ENCODE results near the gene ZBP1.
A peak's percentile ranks its signal among the peaks of the same experiment; 100 is the strongest.

ZBP1 gene

DNA sequence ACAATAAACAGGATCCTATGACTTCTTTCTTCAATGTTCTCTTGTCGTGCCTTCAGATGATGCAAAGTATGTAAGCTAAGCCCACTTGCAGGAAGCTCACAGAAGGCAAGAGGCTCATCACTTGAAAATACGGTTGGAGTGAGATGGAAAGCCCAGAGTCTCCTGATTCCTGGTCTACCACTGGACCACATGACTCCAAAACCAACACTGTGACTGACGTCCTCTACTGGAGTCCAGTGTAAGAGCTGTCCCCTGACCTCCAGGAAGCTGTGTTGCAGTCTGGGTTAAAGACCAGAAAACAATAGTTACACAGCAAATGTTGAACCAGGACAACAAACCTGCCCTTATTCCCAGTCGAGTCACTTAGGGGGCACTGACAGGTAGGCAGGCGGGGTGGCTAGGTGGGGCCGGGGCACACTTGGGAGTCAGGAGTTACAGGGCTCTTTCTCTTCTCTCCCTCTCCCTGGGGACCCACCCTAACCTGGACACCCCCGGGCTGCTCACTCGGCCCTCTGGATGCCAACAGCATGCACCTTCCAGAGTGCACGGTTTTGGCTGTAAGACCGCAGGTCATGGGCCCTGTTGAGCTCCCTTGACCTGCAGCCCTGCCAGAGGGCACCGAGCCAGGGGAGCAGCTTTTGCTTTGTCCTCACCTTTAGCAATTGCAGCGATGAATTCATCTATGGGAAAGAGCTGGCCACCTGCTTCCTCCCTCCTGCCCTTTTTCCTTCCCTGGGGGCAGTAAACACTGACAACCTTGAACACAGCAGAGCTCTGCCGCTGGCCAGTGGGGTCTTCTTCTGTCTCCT is 51.9 kb downstream of the ZBP1 start:
- no peak for DNase-seq

GRCh38 chr20:57567471-57568079 is 52.7 kb downstream of the ZBP1 start:
- no peak for DNase-seq

DNA sequence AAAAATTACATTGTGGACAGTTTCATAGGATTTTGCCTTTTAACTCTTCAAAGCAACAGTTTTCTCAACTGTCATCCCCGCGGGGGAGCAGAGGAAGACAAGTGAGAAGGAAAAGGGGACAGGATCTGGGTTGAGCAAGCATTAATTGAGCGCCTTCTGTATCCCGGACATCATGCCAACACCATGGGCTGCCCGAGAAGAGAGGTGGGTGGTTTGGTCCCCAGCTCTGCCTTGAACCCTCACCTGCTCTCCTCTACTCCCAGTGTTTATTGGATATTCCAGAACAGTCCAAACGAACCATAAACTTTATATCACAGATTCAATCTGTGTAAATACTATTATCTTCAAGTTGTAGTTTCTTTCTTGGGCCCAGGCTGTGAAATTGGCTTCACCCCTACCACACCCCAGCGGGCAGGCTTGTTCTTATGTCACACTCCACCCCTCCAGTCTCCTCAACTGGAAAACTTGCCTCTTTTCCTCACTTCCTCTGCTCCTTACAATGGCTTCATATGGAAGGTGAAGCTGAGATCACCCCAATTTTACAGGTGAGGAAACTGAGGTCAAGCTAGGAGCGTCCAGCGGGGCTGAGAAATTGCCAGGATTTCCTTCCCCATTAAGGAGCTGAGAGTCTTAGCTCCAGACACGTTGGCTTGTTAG is 53.3 kb downstream of the ZBP1 start:
- DNase-seq: no peak

DNA sequence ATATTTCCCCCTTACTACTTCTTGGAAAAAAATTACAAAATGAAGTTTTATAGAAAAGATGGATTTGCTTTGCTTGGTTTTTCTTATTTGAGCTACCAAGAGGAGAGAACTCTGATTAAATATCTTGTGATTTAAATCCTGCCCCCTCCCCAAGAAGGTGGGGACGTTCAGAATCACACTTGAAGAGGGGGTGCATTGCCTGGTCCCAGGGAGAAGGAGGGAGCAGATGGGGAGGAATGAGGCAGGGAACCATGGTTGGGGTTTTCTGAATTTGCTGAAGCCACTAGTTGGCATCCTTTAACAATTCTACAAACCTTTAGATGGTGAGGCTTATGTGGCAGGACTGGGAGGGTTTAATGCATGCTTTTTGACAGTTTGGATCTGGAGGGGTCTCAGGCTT is 53.8 kb downstream of the ZBP1 start:
- DNase-seq: no peak

DNA sequence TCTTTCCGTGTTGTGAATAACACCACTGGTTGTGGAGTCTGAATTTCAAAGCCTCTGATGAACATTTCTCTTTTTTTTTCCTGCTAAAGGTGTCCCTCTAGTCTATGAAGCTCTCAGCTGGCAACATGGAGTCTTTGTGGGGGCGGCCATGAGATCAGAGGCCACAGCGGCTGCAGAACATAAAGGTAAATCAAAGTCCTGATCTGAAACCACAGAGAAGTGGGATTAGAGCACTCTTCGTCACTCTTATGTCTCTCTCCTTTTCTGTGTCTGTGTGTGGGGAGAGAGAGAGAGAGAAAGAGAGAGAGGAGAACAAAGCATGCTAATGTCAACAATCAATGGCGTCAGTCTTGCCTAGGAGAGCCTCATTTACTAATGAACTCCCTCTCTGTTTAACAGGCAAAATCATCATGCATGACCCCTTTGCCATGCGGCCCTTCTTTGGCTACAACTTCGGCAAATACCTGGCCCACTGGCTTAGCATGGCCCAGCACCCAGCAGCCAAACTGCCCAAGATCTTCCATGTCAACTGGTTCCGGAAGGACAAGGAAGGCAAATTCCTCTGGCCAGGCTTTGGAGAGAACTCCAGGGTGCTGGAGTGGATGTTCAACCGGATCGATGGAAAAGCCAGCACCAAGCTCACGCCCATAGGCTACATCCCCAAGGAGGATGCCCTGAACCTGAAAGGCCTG is 55.1 kb downstream of the ZBP1 start:
- DNase-seq: no peak

- DNase-seq: no peak
Measured at GRCh38 chr20:57564180-57564802, 55.9 kb downstream of the ZBP1 start.

DNA sequence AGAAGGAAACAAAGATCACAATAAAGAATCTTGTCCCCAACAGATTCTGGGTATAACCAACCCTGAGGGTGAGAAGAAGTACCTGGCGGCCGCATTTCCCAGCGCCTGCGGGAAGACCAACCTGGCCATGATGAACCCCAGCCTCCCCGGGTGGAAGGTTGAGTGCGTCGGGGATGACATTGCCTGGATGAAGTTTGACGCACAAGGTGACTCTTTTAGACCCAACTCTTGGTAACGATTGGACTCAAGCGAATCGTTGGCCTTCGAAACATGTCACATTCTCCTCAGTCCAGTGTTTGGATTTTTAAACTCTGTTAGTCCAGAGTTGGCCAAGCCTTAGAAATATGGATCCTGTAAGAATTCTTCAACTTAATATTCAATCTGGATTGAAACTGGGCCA is 56.7 kb downstream of the ZBP1 start:
- no peak for DNase-seq

DNA sequence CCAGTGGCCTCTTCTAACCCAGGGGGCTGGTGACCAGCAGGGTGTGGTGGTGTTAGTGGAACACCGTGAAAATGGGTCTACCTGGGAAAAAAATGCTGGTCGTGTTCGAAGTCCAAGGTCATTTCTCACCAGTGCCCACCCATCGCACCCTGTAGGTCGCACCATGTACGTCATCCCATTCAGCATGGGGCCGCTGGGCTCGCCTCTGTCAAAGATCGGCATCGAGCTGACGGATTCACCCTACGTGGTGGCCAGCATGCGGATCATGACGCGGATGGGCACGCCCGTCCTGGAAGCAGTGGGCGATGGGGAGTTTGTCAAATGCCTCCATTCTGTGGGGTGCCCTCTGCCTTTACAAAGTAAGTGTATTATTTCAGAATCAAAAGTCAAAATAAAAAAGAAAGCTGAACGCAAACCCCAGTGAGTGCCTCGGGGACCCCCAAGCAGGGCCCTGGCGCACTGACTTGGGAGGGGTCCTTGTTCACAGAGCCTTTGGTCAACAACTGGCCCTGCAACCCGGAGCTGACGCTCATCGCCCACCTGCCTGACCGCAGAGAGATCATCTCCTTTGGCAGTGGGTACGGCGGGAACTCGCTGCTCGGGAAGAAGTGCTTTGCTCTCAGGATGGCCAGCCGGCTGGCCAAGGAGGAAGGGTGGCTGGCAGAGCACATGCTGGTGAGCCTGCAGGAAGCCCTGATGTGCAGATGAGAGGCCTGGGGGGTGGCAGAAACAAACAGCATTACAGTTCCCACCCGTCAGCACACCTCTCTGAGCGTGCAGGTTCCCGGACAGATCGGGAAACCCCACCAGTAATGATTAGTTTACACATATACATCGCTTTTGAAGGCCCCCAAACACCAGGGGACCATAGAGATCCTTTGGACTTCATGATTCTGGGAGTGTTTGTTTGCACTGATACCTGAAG is 57.4 kb downstream of the ZBP1 start:
- no peak for DNase-seq

DNA sequence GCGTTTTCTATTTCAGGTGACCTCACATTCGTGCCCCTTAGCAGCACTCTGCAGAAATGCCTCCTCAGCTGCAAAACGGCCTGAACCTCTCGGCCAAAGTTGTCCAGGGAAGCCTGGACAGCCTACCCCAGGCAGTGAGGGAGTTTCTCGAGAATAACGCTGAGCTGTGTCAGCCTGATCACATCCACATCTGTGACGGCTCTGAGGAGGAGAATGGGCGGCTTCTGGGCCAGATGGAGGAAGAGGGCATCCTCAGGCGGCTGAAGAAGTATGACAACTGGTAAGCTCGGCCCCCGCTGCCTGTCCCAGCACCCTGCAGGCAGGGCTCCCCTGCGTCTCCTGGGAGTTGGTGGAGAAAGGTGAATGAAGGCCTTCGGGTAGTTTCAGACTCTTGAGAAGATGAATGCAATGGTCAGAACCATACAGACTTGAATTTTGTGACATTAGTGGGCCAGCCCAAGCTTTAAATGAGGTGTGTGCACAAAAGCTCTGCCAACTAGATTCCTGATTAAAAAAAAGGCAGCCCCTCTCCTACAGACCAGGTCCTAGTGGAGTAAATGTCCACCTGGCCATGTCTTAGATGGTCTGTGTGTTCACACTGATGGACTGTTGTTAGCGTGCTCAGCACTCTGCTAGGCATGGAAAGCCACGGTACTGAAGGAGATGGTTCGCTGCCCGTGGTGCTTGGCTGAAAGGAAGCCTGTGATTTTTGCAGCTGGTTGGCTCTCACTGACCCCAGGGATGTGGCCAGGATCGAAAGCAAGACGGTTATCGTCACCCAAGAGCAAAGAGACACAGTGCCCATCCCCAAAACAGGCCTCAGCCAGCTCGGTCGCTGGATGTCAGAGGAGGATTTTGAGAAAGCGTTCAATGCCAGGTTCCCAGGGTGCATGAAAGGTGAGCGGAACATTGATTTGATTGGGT is 58.6 kb downstream of the ZBP1 start:
- DNase-seq: no peak

GRCh38 chr20:57560554-57561355 is 59.5 kb downstream of the ZBP1 start, which contains the start of gene PCK1:
PCK1 (plus strand) TSS chr20:57561110; CDS start chr20:57561412, 302 bp downstream.
- peak; percentile 20 to 53 for DNase-seq

DNA sequence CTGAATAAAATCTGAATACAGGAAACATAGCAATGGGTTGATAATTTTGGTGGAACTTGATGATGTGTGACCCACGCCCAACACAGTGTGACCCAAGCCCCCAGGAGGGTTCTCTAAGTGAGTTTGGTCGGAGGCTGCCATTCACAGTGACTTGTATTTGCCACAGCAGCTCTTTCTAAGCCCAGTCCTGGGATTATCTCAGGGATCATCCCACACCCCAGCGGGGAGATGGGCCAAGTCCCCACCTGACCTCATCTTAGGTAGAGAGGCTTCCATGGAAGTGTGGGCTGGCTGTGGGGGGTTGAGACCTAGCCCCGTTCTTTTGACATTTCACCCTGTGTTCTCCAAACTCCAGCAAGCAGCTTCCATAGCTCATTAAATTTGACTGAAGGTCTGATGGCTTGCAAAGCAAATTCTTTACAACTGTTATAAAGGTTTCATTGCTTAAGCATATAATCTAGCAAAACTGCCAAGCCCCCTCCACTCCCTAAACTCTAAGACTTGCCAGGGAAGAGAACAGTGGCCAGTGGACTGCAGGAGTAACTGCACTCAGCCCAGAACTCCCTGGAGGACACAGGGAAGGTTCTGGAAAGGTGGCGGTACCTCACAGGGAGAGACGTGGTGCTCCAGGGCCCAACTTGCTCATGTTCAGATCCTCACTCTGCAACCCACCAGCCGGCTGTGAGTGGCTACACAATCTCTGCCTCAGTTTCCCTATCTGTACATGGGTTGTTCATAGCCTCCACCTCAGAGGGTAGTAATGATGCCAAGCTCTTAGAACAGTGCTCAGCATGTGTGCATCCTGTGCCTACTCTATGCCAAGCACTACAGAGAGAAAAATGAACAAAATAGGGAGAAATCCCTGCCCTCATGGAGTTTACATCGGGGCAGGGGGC is 60.3 kb downstream of the ZBP1 start:
- no peak for DNase-seq

GRCh38 chr20:57559289-57559634 is 61.0 kb downstream of the ZBP1 start:
- DNase-seq: no peak

DNA sequence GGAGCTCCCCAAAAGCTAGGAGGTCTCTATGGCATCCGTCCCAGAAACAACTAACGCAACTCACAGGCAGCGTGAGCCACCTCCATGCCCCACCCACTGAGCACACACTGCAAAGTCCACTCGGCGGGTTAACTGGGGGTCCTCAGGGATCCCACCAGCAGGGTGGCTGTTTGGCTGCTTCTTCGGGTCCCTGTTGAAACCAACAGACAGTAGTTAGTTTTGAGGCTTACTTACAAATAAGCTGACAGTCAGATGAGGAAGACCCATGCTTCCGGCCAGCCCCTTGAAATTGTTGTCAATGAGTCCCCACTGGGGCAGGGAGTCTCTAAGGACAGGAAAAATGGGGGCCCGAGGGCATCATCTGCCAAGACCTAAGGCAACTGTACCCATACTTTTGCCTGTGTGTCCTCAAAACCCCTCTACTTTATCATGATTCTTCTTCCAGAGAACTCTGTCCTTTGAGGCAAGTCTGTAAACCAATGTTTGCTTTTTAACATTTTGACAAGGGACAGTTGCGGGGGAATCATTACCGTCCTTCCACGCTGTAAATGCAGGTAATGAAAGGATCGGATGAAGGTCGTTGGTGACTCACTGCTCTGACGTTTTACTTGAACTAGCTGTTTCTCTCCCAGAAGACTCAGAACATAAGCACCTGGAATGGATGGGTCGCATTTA is 61.5 kb downstream of the ZBP1 start:
- DNase-seq: no peak

DNA sequence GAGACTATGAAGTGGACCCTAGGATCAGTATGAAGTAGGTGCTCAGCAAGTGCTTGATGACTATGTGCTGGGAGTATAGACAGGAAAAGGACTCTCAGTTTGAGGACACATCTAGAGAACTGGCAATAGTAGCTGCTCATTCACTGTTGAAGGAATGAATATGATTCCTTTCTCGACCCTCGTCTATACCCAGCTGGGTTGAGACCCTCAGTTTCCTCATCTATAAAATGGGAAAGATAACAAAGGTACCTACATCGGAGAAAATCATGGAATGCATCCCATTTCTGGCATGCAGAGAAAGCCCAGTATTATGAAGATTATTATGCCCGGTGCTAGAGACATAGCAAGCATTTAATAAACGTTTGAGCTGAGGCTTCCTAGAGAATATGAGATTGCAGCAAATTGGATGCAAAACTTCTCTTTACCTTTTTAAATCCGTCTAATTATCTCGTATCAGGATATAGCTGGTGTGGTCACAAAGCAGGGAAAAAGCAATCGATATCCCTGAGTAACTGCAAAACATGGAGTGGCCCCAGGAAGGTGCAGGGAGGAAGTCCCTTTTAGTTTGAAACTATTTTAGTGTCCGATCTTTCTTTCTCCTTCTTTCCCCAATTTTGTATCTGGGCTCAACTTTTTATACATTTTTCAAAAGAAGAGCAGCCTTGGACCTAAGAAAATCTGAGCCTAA is 62.2 kb downstream of the ZBP1 start:
- no peak for DNase-seq

GRCh38 chr20:57556980-57557274 is 63.3 kb downstream of the ZBP1 start:
- no peak for DNase-seq

DNA sequence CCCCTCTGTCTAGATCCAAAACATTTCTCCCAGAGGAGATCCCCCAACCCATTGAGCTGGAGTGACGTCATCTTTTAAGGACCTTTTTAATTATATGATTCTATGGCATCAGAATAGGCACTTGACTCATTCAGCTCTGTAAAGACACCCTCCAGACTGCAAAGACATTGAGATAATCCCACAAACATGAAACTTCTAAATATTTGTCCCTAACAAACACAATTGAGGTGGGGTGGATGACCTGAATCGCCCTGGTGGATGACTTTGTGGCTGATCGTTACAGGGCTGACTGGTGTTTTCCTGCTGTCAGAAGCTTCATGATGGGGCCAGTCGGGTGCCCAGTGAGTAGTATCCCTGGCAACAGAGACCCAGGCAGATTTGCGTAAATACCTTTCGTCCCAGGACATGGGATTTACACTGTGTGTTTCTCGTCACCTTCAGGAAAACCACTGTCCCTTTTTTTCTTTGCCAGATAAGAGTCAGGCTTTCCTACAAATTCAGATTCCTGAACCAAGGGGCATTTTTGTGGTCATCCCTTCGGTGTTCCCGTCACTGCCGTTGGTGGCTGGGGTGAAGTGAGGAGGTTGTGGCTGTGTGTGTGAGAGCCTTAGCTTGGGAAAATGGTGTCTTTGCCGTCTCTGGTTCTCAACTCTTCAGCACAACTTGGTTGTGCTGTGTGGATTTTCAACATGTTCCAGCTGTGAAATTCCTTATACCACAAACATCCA is 64.6 kb downstream of the ZBP1 start:
- DNase-seq: no peak

Measured in NCI-H2081 (cell line).